ENCODE data around the gene ZNF93. TPM values are rescaled to one million over a fixed set of nuclear protein-coding genes. Genes with fewer than 3 reads are reported as not detected.
A peak's percentile ranks its signal among the peaks of the same experiment; 100 is the strongest.

The ZNF93 gene
- total and polyA plus RNA-seq, 2 of the 13 experiments (the other 11 are each of a cell fraction or from before 2014, with no cell fraction given), result 0.49 to 0.66 TPM

DNA sequence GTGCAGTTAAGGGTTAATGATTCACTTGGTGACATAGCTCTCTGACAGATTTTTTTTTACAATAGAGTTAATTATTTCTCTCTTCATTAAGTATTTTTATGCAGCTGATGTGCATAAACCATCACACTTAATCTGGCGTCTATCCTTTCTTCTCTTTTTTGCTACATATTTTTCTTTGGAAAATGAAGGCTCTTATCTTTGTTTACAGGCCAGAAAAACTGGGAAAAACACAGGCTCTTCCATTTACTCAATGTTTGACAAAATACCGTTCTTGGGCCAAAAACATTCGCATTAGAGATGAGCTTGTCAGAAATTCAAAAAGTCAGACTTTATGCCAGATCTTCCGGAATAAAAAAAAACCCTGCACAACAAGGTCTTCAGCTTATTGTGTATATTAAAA, 23.0 kb upstream of the ZNF93 start (continued):
- TF ChIP-seq, protein P1, sequence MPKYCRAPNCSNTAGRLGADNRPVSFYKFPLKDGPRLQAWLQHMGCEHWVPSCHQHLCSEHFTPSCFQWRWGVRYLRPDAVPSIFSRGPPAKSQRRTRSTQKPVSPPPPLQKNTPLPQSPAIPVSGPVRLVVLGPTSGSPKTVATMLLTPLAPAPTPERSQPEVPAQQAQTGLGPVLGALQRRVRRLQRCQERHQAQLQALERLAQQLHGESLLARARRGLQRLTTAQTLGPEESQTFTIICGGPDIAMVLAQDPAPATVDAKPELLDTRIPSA (CRISPR knock-in tag; IDR thresholded peaks at IDR 0.05; ENCODE audit: borderline replicate concordance), result no peak

DNA sequence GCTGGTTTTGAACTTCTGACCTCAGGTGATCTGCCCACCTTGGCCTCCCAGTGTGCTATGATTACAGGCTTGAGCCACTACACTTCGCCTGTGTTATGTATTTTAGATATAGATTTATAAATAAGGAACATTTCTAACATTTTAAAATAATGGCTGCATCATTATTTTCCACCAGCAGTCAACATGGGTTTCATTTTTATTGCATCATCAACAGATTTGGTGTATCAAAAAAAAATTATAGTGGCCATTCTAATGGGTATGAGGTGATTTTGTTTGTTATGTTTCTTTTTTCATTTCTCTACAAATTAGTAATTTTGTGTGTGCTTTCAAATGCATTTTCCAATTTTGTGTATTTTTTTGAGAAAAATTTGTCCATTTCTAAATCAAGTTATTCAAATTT, 16.2 kb upstream of the ZNF93 start:
- WGBS (ENCODE audit: low lambda C conversion rate), result 87% methylated on average over 1 of the region's 1 CpG
- Histone ChIP-seq H3K9me3 (ENCODE audit: low read length) (peaks cover 60% of the 10 kb centered on the region), H3K4me2 (ENCODE audit: low read depth, low read length) (no peak overlapping the region), H3K27me3 (ENCODE audit: control insufficient read depth in 1 of 2, insufficient read depth in 2 of 2, low read length in 2 of 2) (no peaks in the 10 kb centered on the region), H2AFZ (ENCODE audit: low read length) (no peak overlapping the region), H4K20me1 (ENCODE audit: insufficient read depth, low read length) (no peaks in the 10 kb centered on the region), H3K4me3 (replicated peaks in 1 of 3; ENCODE audit: insufficient read depth in 1 of 3, low read depth in 2 of 3, low read length in 3 of 3) (no peak overlapping the region), H3K36me3 (replicated peaks in 1 of 2; ENCODE audit: control insufficient read depth in 1 of 2, insufficient read depth in 2 of 2, low read length in 2 of 2) (peaks cover 12 to 47% of the 10 kb centered on the region in 2 experiments; a peak in 4 of 5 replicates), H3K9ac (ENCODE audit: insufficient read depth, low read depth, low read length) (no peak overlapping the region), H3K79me2 (ENCODE audit: insufficient read depth, low read length) (no peaks in the 10 kb centered on the region), H3K4me1 (ENCODE audit: insufficient read depth, low read length) (no peaks in the 10 kb centered on the region), H3K27ac (ENCODE audit: extremely low read length, insufficient read depth, low read length) (no peak overlapping the region)
- in situ Hi-C loops (cut with HindIII; ENCODE audit: extremely low pct_ligation_motif_present, low pct_unique_long_range_greater_than_20kb) (no loop called here), intact Hi-C loops (cut with micrococcal nuclease; ENCODE audit: unreplicated experiment) (no loop called here)
- ChIA-PET CTCF (ENCODE audit: low intra/inter-chr PET ratio, low total read pairs) (no interaction called here), POLR2A (no interaction called here)
- BruUV-seq (replicated peaks), result no TSS peak
- ATAC-seq, result no peak
- DNase-seq (ENCODE audit: low spot score), result no peak
- TF ChIP-seq ATF7 (IDR thresholded peaks at IDR 0.05) (peak; percentile 31; the same call in 1 of the 2 replicates), ATF7 (CRISPR knock-in tag; IDR thresholded peaks at IDR 0.05) (no peak), POGZ (CRISPR knock-in tag; IDR thresholded peaks at IDR 0.05) (no peak)
- TF ChIP-seq, protein P2, sequence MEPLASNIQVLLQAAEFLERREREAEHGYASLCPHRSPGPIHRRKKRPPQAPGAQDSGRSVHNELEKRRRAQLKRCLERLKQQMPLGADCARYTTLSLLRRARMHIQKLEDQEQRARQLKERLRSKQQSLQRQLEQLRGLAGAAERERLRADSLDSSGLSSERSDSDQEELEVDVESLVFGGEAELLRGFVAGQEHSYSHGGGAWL (CRISPR knock-in tag; IDR thresholded peaks at IDR 0.05), result no peak
- FAIRE-seq, result no peak

Measured in HepG2 (cell line).